A549 (cell line): ENCODE data around the gene BFSP1. TPM values are rescaled to one million over a fixed set of nuclear protein-coding genes. Genes with fewer than 3 reads are reported as not detected.

Source experiments
- ATAC-seq, 2 experiments: fragments of 200-7000 bp in 1 of 2; fragments of >200 bp in 1 of 2; cut with Nextera tagmentation in 1 of 2; cut with Tn5 transposase in 1 of 2; 3 replicates each; pipeline versions ENCODE4 v1.8.0 to v1.9.1; 2018 to 2020; ENCODE audit warnings: mild to moderate bottlenecking in 1 of 2, moderate library complexity in 1 of 2
- CTCF ChIA-PET: fragments of 300-600 bp; sonication (Branson Sonifier 250); formaldehyde crosslinking; extraction: SDS; loops from one replicate; lab custom pipeline; 2021; ENCODE audit warnings: antibody characterized with exemption, inconsistent platforms; lab: Yijun Ruan, JAX
- POLR2A ChIA-PET: fragments of 350-600 bp; formaldehyde crosslinking; extraction: SDS; loops from one replicate; lab custom pipeline; 2021; ENCODE audit warnings: antibody characterized with exemption, inconsistent platforms; lab: Yijun Ruan, JAX
- DNase-seq, 2 experiments: peaks; one replicate each; pipeline versions ENCODE4 v3.0.0 to v3.0.0-alpha.2; 2011 to 2016; ENCODE audit warnings: low read depth in 1 of 2, low spot score in 1 of 2
- FAIRE-seq: peaks from 2 replicates; lab custom pipeline; 2011; peaks lifted over from hg19 to GRCh38; lab: Jason Lieb, UNC
- H3K27ac ChIP-seq, 2 experiments: fragments of >200 bp; sonication (Bioruptor Twin); formaldehyde crosslinking; 3 replicates each; pipeline ENCODE4 v1.5.1; 2016 to 2017
- H3K4me1 ChIP-seq: fragments of >200 bp; sonication (Bioruptor Twin); formaldehyde crosslinking; 3 replicates; pipeline ENCODE4 v1.6.1; 2016
- H3K4me2 ChIP-seq: fragments of >200 bp; sonication (Bioruptor Twin); formaldehyde crosslinking; 3 replicates; pipeline ENCODE4 v1.6.1; 2016
- H3K4me3 ChIP-seq: fragments of >200 bp; sonication (Bioruptor Twin); formaldehyde crosslinking; 3 replicates; pipeline ENCODE4 v1.5.1; 2016
- H3K9me3 ChIP-seq: fragments of >200 bp; sonication (Bioruptor Twin); formaldehyde crosslinking; 3 replicates; pipeline ENCODE4 v1.6.1; 2016
- BHLHE40 ChIP-seq: IDR thresholded peaks from 2 replicates; pipeline ENCODE4 v1.6.1; 2012; ENCODE audit warnings: low read depth, low read length, inconsistent platforms
- CBX8 ChIP-seq: fragments of 200-600 bp; sonication (generic); IDR thresholded peaks from 2 replicates; pipeline ENCODE4 v1.6.1; 2016
- FOSB ChIP-seq: fragments of 250-450 bp; sonication (Bioruptor Pico); IDR thresholded peaks from 2 replicates; pipeline ENCODE4 v1.5.0; 2020; ENCODE audit warnings: mild to moderate bottlenecking, moderate library complexity
- FOSL2 ChIP-seq, 2 experiments: fragments of 450-650 bp in 1 of 2; fragments of >200 bp in 1 of 2; sonication (Bioruptor Twin) in 1 of 2; formaldehyde crosslinking; IDR thresholded peaks; 2 replicates each; pipeline versions ENCODE4 v1.5.0 to v1.6.1; 2016 to 2020; ENCODE audit warnings: mild to moderate bottlenecking in 1 of 2, moderate library complexity in 1 of 2
- JUN ChIP-seq, 2 experiments: fragments of >200 bp; sonication (Bioruptor Twin); formaldehyde crosslinking; IDR thresholded peaks; 2 replicates in 1 of 2; 3 replicates in 1 of 2; pipeline ENCODE4 v1.6.1; 2016 to 2017
- KDM1A ChIP-seq: fragments of 200-600 bp; sonication (generic); IDR thresholded peaks from 2 replicates; pipeline ENCODE4 v1.6.1; 2016; ENCODE audit warnings: low read depth, mild to moderate bottlenecking
- MAFK ChIP-seq: fragments of 450-650 bp; IDR thresholded peaks from 2 replicates; pipeline ENCODE4 v1.6.1; 2014; ENCODE audit not compliant: partially characterized antibody
- MAZ ChIP-seq: fragments of 150-350 bp; IDR thresholded peaks from 2 replicates; pipeline ENCODE4 v1.6.1; 2014; ENCODE audit warnings: antibody characterized with exemption, low read depth, low read length, borderline replicate concordance
- NR3C1 ChIP-seq: fragments of >200 bp; sonication (Bioruptor Twin); formaldehyde crosslinking; IDR thresholded peaks from 3 replicates; pipeline ENCODE4 v1.6.1; 2017
- PBX3 ChIP-seq: IDR thresholded peaks from 2 replicates; pipeline ENCODE4 v1.6.1; 2012
- POLR2A ChIP-seq: IDR thresholded peaks from 2 replicates; pipeline ENCODE4 v1.6.1; 2012; ENCODE audit warnings: mild to moderate bottlenecking, low read length
- RAD21 ChIP-seq, 2 experiments: fragments of >200 bp in 1 of 2; sonication (Bioruptor Twin) in 1 of 2; formaldehyde crosslinking in 1 of 2; IDR thresholded peaks in 1 of 2; conservative IDR thresholded peaks in 1 of 2; 2 replicates in 1 of 2; 3 replicates in 1 of 2; pipeline ENCODE4 v1.6.1; 2012 to 2018; ENCODE audit warnings: inconsistent platforms in 1 of 2
- REST ChIP-seq: fragments of 200-600 bp; sonication (generic); IDR thresholded peaks from 2 replicates; pipeline ENCODE4 v1.6.1; 2016; ENCODE audit warnings: antibody characterized with exemption, mild to moderate bottlenecking, moderate library complexity
- RNF2 ChIP-seq: fragments of 200-600 bp; sonication (generic); IDR thresholded peaks from 2 replicates; pipeline ENCODE4 v1.6.1; 2016; ENCODE audit warnings: low read depth, mild to moderate bottlenecking, antibody characterized with exemption, moderate library complexity, borderline replicate concordance
- TFCP2L1 ChIP-seq: fragments of 250-450 bp; sonication (Bioruptor Pico); IDR thresholded peaks from 2 replicates; pipeline ENCODE4 v1.5.0; 2021; ENCODE audit warnings: mild to moderate bottlenecking
- TP53 ChIP-seq: fragments of 250-450 bp; sonication (Bioruptor Pico); IDR thresholded peaks from 2 replicates; pipeline ENCODE4 v1.5.0; 2021; ENCODE audit warnings: mild to moderate bottlenecking, moderate library complexity
- ZFP36 ChIP-seq: fragments of 450-650 bp; IDR thresholded peaks from 2 replicates; pipeline ENCODE4 v1.6.1; 2014; ENCODE audit warnings: borderline replicate concordance; ENCODE audit not compliant: partially characterized antibody
- ZNF302 ChIP-seq: fragments of 250-450 bp; sonication (Bioruptor Pico); IDR thresholded peaks from 2 replicates; pipeline ENCODE4 v1.9.0; 2021; ENCODE audit warnings: inconsistent platforms, mild to moderate bottlenecking, moderate library complexity
- ZSCAN20 ChIP-seq: fragments of 250-450 bp; sonication (Bioruptor Pico); IDR thresholded peaks from 2 replicates; pipeline ENCODE4 v1.8.0; 2022; ENCODE audit warnings: mild to moderate bottlenecking, moderate library complexity
- WGBS: methylation state at CpG from one replicate; pipeline ENCODE4 v1.1.6; 2017; ENCODE audit errors: missing lambda C conversion rate; 5-methylcytosine and 5-hydroxymethylcytosine counted together
- polyA plus RNA-seq, 4 experiments: library from polyadenylated mRNA; depleted of rRNA in 3 of 4; stranded (reverse); fragments of >200 nt; fragmentation: RNase III in 1 of 4; extraction: RNeasy Plus Mini Kit Qiagen cat#74134 plus additional on column Dnase treatment in 1 of 4; gene quantifications; 2 replicates in 3 of 4; 3 replicates in 1 of 4; pipeline ENCODE4 v1.2.3, GENCODE V29; 2011 to 2017
- TF ChIP-seq, protein P1 (sequence below): fragments of >200 bp; sonication (Bioruptor Twin); formaldehyde crosslinking; IDR thresholded peaks from 2 replicates; pipeline ENCODE4 v1.6.1; 2016
- TF ChIP-seq, protein P2 (sequence below): IDR thresholded peaks from 2 replicates; pipeline ENCODE4 v1.6.1; 2012; ENCODE audit warnings: low read depth, borderline replicate concordance
- TF ChIP-seq, protein P3 (sequence below): fragments of 450-650 bp; IDR thresholded peaks from 2 replicates; pipeline ENCODE4 v1.6.1; 2014; ENCODE audit warnings: antibody characterized with exemption
- TF ChIP-seq, protein P4 (sequence below): fragments of >200 bp; sonication (Bioruptor Twin); formaldehyde crosslinking; IDR thresholded peaks from 3 replicates; pipeline ENCODE4 v1.5.1; 2016

The BFSP1 gene
- polyA plus RNA-seq, 2 of the 4 experiments (the other 2 are of a cell fraction), result 7.2 to 8.3 TPM

DNA sequence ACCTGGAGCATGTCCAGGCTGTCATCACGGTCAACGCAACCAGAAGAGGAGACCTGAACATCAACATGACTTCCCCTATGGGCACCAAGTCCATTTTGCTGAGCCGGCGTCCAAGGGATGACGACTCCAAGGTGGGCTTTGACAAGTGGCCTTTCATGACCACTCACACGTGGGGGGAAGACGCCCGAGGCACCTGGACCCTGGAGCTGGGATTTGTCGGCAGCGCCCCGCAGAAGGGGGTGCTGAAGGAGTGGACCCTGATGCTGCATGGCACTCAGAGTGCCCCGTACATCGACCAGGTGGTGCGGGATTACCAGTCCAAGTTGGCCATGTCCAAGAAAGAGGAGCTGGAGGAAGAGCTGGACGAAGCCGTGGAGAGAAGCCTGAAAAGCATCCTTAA lies 49.5 kb downstream of the BFSP1 start:
- ChIA-PET CTCF (interaction anchor here (0.8 to 1.7 kb wide), 2 partner anchors 23 to 136 kb away, joined by 3 to 6 read pairs; no protein-coding TSS in a partner anchor), POLR2A (no interaction called here)
- H3K27ac ChIP-seq, result no peak overlapping the region
- H3K4me1 ChIP-seq, result no peaks in the 10 kb centered on the region
- no peak for DNase-seq
- no peak for TF ChIP-seq ZFP36
- TF ChIP-seq, protein P1, sequence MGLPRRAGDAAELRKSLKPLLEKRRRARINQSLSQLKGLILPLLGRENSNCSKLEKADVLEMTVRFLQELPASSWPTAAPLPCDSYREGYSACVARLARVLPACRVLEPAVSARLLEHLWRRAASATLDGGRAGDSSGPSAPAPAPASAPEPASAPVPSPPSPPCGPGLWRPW, result no peak
- no peak for TF ChIP-seq PBX3
- no peak for TF ChIP-seq JUN (IDR thresholded peaks at IDR 0.05)
- TF ChIP-seq, protein P2, sequence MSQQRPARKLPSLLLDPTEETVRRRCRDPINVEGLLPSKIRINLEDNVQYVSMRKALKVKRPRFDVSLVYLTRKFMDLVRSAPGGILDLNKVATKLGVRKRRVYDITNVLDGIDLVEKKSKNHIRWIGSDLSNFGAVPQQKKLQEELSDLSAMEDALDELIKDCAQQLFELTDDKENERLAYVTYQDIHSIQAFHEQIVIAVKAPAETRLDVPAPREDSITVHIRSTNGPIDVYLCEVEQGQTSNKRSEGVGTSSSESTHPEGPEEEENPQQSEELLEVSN, result no peak
- no peak for TF ChIP-seq TFCP2L1 (CRISPR knock-in tag)
- TF ChIP-seq TP53 (CRISPR knock-in tag), result no peak
- no peak for TF ChIP-seq MAZ
- no peak for TF ChIP-seq BHLHE40
- no peak for FAIRE-seq
- no peak overlapping the region for H3K4me3 ChIP-seq
- H3K4me2 ChIP-seq, result no peak overlapping the region
- no peaks in the 10 kb centered on the region for H3K9me3 ChIP-seq
- no peak; a peak in 1 of 6 replicates for ATAC-seq
- 67% methylated on average over 16 of the region's 16 CpGs for WGBS

- no peak overlapping the region for H3K27ac ChIP-seq
- H3K4me1 ChIP-seq, result no peaks in the 10 kb centered on the region
These were observed 50.5 kb downstream of the BFSP1 start for GRCh38 chr20:17480696-17481095.

GRCh38 chr20:17479063-17479657 lies 52.0 kb downstream of the BFSP1 start:
- Histone ChIP-seq H3K4me2 (no peak overlapping the region), H3K4me1 (no peaks in the 10 kb centered on the region), H3K4me3 (no peak overlapping the region), H3K9me3 (no peaks in the 10 kb centered on the region), H3K27ac (no peak overlapping the region)
- no peak for TF ChIP-seq FOSL2 (IDR thresholded peaks at IDR 0.05)
- TF ChIP-seq FOSL2 (CRISPR knock-in tag; IDR thresholded peaks at IDR 0.05), result no peak
- TF ChIP-seq RNF2, result no peak
- TF ChIP-seq, protein P1, result no peak
- no peak for TF ChIP-seq KDM1A
- TF ChIP-seq MAFK, result no peak
- TF ChIP-seq NR3C1, result no peak
- no peak for TF ChIP-seq REST
- no peak for TF ChIP-seq FOSB (CRISPR knock-in tag)
- TF ChIP-seq, protein P3, sequence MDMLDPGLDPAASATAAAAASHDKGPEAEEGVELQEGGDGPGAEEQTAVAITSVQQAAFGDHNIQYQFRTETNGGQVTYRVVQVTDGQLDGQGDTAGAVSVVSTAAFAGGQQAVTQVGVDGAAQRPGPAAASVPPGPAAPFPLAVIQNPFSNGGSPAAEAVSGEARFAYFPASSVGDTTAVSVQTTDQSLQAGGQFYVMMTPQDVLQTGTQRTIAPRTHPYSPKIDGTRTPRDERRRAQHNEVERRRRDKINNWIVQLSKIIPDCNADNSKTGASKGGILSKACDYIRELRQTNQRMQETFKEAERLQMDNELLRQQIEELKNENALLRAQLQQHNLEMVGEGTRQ, result no peak
- CTCF ChIA-PET, result interaction anchor here (0.7 to 2.9 kb wide), 5 partner anchors 8 to 677 kb away, joined by 3 to 8 read pairs (median 3); no protein-coding TSS in a partner anchor
- FAIRE-seq (peak; percentile 54), DNase-seq (no peak), ATAC-seq (no peak)
- WGBS, result 88% methylated on average over 23 of the region's 23 CpGs
- POLR2A ChIA-PET, result no interaction called here

More at GRCh38 chr20:17480696-17481095, 50.5 kb downstream of the BFSP1 start:
- DNase-seq (no peak), FAIRE-seq (no peak), ATAC-seq (no peak)
- Histone ChIP-seq H3K4me2 (no peak overlapping the region), H3K9me3 (no peaks in the 10 kb centered on the region), H3K4me3 (no peak overlapping the region)
- ChIA-PET CTCF (interaction anchor here (0.6 to 2.9 kb wide), 6 partner anchors 24 to 1052 kb away, joined by 3 to 8 read pairs (median 3); no protein-coding TSS in a partner anchor), POLR2A (no interaction called here)
- WGBS, result 34% methylated on average over 11 of the region's 11 CpGs
- TF ChIP-seq, protein P4, sequence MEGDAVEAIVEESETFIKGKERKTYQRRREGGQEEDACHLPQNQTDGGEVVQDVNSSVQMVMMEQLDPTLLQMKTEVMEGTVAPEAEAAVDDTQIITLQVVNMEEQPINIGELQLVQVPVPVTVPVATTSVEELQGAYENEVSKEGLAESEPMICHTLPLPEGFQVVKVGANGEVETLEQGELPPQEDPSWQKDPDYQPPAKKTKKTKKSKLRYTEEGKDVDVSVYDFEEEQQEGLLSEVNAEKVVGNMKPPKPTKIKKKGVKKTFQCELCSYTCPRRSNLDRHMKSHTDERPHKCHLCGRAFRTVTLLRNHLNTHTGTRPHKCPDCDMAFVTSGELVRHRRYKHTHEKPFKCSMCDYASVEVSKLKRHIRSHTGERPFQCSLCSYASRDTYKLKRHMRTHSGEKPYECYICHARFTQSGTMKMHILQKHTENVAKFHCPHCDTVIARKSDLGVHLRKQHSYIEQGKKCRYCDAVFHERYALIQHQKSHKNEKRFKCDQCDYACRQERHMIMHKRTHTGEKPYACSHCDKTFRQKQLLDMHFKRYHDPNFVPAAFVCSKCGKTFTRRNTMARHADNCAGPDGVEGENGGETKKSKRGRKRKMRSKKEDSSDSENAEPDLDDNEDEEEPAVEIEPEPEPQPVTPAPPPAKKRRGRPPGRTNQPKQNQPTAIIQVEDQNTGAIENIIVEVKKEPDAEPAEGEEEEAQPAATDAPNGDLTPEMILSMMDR, result no peak
- TF ChIP-seq RAD21 (conservative IDR thresholded peaks at IDR 0.05 in 1 of 2, IDR thresholded peaks at IDR 0.05 in 1 of 2) (no peak), MAZ (no peak), FOSL2 (IDR thresholded peaks at IDR 0.05) (no peak), FOSL2 (CRISPR knock-in tag; IDR thresholded peaks at IDR 0.05) (no peak), ZSCAN20 (CRISPR knock-in tag) (no peak), MAFK (no peak), POLR2A (no peak), ZNF302 (CRISPR knock-in tag) (no peak), CBX8 (no peak)
